Activated T-helper 1 cell treated with Interleukin-2 at 50 U/mL for 16 hours (primary cell): ENCODE data around the gene MCOLN3.
"Not testable (repeated sequence)": the region's sequence is repeated elsewhere in the genome, so short reads cannot be mapped to it uniquely, and the experiment has no call there.

Source experiments
- DNase-seq: peaks from one replicate; pipeline ENCODE4 v3.0.0-alpha.2; 2020; ENCODE audit warnings: low read depth

Gene MCOLN3

GRCh38 chr1:85049735-85050166 lies 1.5 kb upstream of the MCOLN3 start:
- DNase-seq: no peak

GRCh38 chr1:85047472-85048295 lies 616 bp downstream of the MCOLN3 start:
- DNase-seq: no peak

- DNase-seq: no peak
Measured at GRCh38 chr1:85047144-85047471, 1.2 kb downstream of the MCOLN3 start.

- no peak for DNase-seq
Measured at GRCh38 chr1:85042413-85042812, 5.9 kb downstream of the MCOLN3 start.

GRCh38 chr1:85041793-85042192 lies 6.5 kb downstream of the MCOLN3 start:
- no peak for DNase-seq

GRCh38 chr1:85033221-85033620 lies 15.1 kb downstream of the MCOLN3 start:
- DNase-seq: no peak

- DNase-seq: no peak
Measured at GRCh38 chr1:85030536-85030935, 17.8 kb downstream of the MCOLN3 start.

GRCh38 chr1:85028151-85028550 lies 20.1 kb downstream of the MCOLN3 start:
- DNase-seq: no peak

GRCh38 chr1:85027242-85027983 lies 20.9 kb downstream of the MCOLN3 start:
- DNase-seq: no peak

- DNase-seq: no peak
Measured at GRCh38 chr1:85025940-85026339, 22.4 kb downstream of the MCOLN3 start.

GRCh38 chr1:85024736-85025135 lies 23.6 kb downstream of the MCOLN3 start:
- no peak for DNase-seq

- no peak for DNase-seq
Measured at GRCh38 chr1:85022700-85023099, 25.6 kb downstream of the MCOLN3 start.

GRCh38 chr1:85019994-85020393 lies 28.3 kb downstream of the MCOLN3 start:
- DNase-seq: no peak

- DNase-seq: no peak
Measured at GRCh38 chr1:85015826-85016225, 32.5 kb downstream of the MCOLN3 start.

- not testable (repeated sequence) for DNase-seq
Measured at GRCh38 chr1:85005641-85006040, 42.7 kb downstream of the MCOLN3 start.

- no peak for DNase-seq
Measured at GRCh38 chr1:85001742-85002141, 46.6 kb downstream of the MCOLN3 start.

- DNase-seq: peak; percentile 25
Measured at GRCh38 chr1:84998642-84999280, 49.5 kb downstream of the MCOLN3 start.

GRCh38 chr1:84997667-84998600 lies 50.4 kb downstream of the MCOLN3 start:
- no peak for DNase-seq

- peak; percentile 35 for DNase-seq
Measured at GRCh38 chr1:84996846-84997666, 51.2 kb downstream of the MCOLN3 start, which contains the start of gene MCOLN2. Gene MCOLN2 (minus strand): TSS chr1:84997113. CDS start chr1:84996872, 241 bp downstream.

- DNase-seq: no peak
Measured at GRCh38 chr1:84995484-84996334, 52.6 kb downstream of the MCOLN3 start.
